K562 (cell line): Measurements from ENCODE around the gene BPIFB6. TPM values are rescaled to one million over a fixed set of nuclear protein-coding genes. Genes with fewer than 3 reads are reported as not detected.
A peak's percentile ranks its signal among the peaks of the same experiment; 100 is the strongest.

Experiments used
- ATAC-seq: fragments of 200-7000 bp; cut with Tn5 transposase; 3 replicates; pipeline ENCODE4 v1.9.1; 2020; ENCODE audit warnings: moderate library complexity
- BruUV-seq: library from RNA; stranded (reverse); fragments of 400-500 nt; replicated peaks from 2 replicates; lab custom pipeline; 2021; lab: Mats Ljungman, UMichigan
- CTCF ChIA-PET: fragments of 300-600 bp; formaldehyde crosslinking; extraction: SDS; loops from one replicate; lab custom pipeline; 2021; ENCODE audit warnings: low intra/inter-chr PET ratio; lab: Yijun Ruan, JAX
- POLR2A ChIA-PET: fragments of 300-600, 350-650 bp; sonication (Branson Sonifier 250); formaldehyde crosslinking; extraction: SDS; loops from one replicate; lab custom pipeline; 2021; ENCODE audit warnings: antibody characterized with exemption, inconsistent platforms; lab: Yijun Ruan, JAX
- DNase-seq, 4 experiments: peaks; one replicate each; pipeline versions ENCODE4 v3.0.0 to v3.0.0-alpha.2; 2011 to 2018; ENCODE audit warnings: low spot score in 3 of 4, mixed read lengths in 3 of 4; ENCODE audit errors: extremely low read depth in 1 of 4
- FAIRE-seq: peaks from 2 replicates; lab custom pipeline; 2011; peaks lifted over from hg19 to GRCh38; lab: Jason Lieb, UNC
- H2AFZ ChIP-seq: 2 replicates; pipeline ENCODE4 v1.6.0; 2011; ENCODE audit warnings: low read depth, low read length, control low read depth, inconsistent platforms
- H3K27ac ChIP-seq: fragments of 200-600 bp; 3 replicates; pipeline ENCODE4 v1.8.0; 2011; ENCODE audit warnings: low read depth, mild to moderate bottlenecking, control low read depth, inconsistent platforms, low read length, moderate library complexity, mixed read lengths; ENCODE audit errors: extremely low read depth
- H3K27me3 ChIP-seq, 2 experiments: fragments of 300-600 bp in 1 of 2; 2 replicates in 1 of 2; 3 replicates in 1 of 2; pipeline versions ENCODE4 v1.6.0 to v1.8.0; 2011; ENCODE audit warnings: inconsistent platforms in 2 of 2, low read length in 2 of 2, mild to moderate bottlenecking in 1 of 2, mixed read lengths in 1 of 2, moderate library complexity in 1 of 2; ENCODE audit not compliant: control insufficient read depth in 2 of 2, insufficient read depth in 2 of 2
- H3K36me3 ChIP-seq: fragments of 300-600 bp; 3 replicates; pipeline ENCODE4 v1.8.0; 2011; ENCODE audit warnings: mild to moderate bottlenecking, low read length, inconsistent platforms; ENCODE audit not compliant: control insufficient read depth, insufficient read depth
- H3K4me1 ChIP-seq, 2 experiments: fragments of 200-600 bp in 1 of 2; replicated peaks in 1 of 2; 2 replicates in 1 of 2; 3 replicates in 1 of 2; pipeline versions ENCODE4 v1.5.1 to v1.8.0; 2011; ENCODE audit warnings: inconsistent platforms in 2 of 2, low read length in 2 of 2, mild to moderate bottlenecking in 1 of 2, mixed read lengths in 1 of 2, moderate library complexity in 1 of 2; ENCODE audit not compliant: control insufficient read depth in 2 of 2, insufficient read depth in 2 of 2
- H3K4me2 ChIP-seq: 2 replicates; pipeline ENCODE4 v1.6.1; 2011; ENCODE audit warnings: low read length, control low read depth, inconsistent platforms, mixed read lengths; ENCODE audit not compliant: insufficient read depth
- H3K4me3 ChIP-seq: fragments of 200-600 bp; sonication (generic), shearing (Covaris generic); 2 replicates; pipeline ENCODE4 v1.5.1; 2016; ENCODE audit warnings: control low read depth, inconsistent platforms
- H3K79me2 ChIP-seq: fragments of 200-600 bp; 3 replicates; pipeline ENCODE4 v1.8.0; 2011; ENCODE audit warnings: low read length, inconsistent platforms; ENCODE audit not compliant: control insufficient read depth, insufficient read depth
- H3K9ac ChIP-seq, 2 experiments: 2 replicates each; pipeline versions ENCODE4 v1.6.0 to v1.6.1; 2011; ENCODE audit warnings: low read depth in 2 of 2, low read length in 2 of 2, control low read depth in 1 of 2, inconsistent platforms in 1 of 2, mild to moderate bottlenecking in 1 of 2, mixed read lengths in 1 of 2; ENCODE audit not compliant: insufficient read depth in 1 of 2
- H3K9me1 ChIP-seq: one replicate; pipeline ENCODE4 v1.6.0; 2011; ENCODE audit warnings: inconsistent platforms, mild to moderate bottlenecking, low read length, moderate library complexity; ENCODE audit not compliant: control insufficient read depth, insufficient read depth
- H3K9me3 ChIP-seq: replicated peaks from 2 replicates; pipeline ENCODE4 v1.5.1; 2011; ENCODE audit warnings: low read depth, low read length, inconsistent platforms; ENCODE audit not compliant: control insufficient read depth, insufficient read depth
- H4K20me1 ChIP-seq: replicated peaks from 2 replicates; pipeline ENCODE4 v1.6.1; 2011; ENCODE audit warnings: low read length, inconsistent platforms, mixed read lengths; ENCODE audit not compliant: control insufficient read depth, insufficient read depth
- BCOR ChIP-seq: fragments of 450-650 bp; IDR thresholded peaks from 2 replicates; pipeline ENCODE4 v1.6.1; 2016
- BRCA1 ChIP-seq, 2 experiments: fragments of 450-650 bp in 1 of 2; sonication (generic) in 1 of 2; formaldehyde crosslinking in 1 of 2; IDR thresholded peaks; 2 replicates each; pipeline versions ENCODE4 v1.5.0 to v1.6.1; 2017 to 2020; ENCODE audit warnings: mild to moderate bottlenecking in 1 of 2, missing genetic modification reagents in 1 of 2
- CHCHD3 ChIP-seq: fragments of 250-450 bp; sonication (Bioruptor Pico); IDR thresholded peaks from 2 replicates; pipeline ENCODE4 v2.1.2; 2022; ENCODE audit warnings: mild to moderate bottlenecking
- CTCF ChIP-seq, 3 experiments: IDR thresholded peaks in 2 of 3; conservative IDR thresholded peaks in 1 of 3; 2 replicates each; pipeline ENCODE4 v1.5.1; 2011 to 2012; ENCODE audit warnings: low read length in 3 of 3, mild to moderate bottlenecking in 3 of 3, control low read depth in 2 of 3, improper control_type of control experiment in 1 of 3, inconsistent platforms in 1 of 3, low read depth in 1 of 3, mixed read lengths in 1 of 3, moderate library complexity in 1 of 3; ENCODE audit not compliant: insufficient read depth in 2 of 3
- E2F3 ChIP-seq: fragments of 250-450 bp; sonication (Bioruptor Pico); IDR thresholded peaks from 2 replicates; pipeline ENCODE4 v1.4.0; 2020; ENCODE audit warnings: mild to moderate bottlenecking
- FOXO4 ChIP-seq: fragments of 450-650 bp; formaldehyde crosslinking; IDR thresholded peaks from 2 replicates; pipeline ENCODE4 v1.4.0; 2020; ENCODE audit warnings: mild to moderate bottlenecking, moderate library complexity
- KHSRP ChIP-seq: fragments of 450-650 bp; IDR thresholded peaks from 2 replicates; pipeline ENCODE4 v1.6.1; 2017
- MYBL2 ChIP-seq, 2 experiments: fragments of 450-650 bp in 1 of 2; sonication (generic) in 1 of 2; formaldehyde crosslinking in 1 of 2; IDR thresholded peaks; 2 replicates each; pipeline versions ENCODE4 v1.6.1 to v1.8.1; 2017 to 2022; ENCODE audit warnings: borderline replicate concordance in 1 of 2, inconsistent platforms in 1 of 2, low read depth in 1 of 2, mild to moderate bottlenecking in 1 of 2, missing genetic modification reagents in 1 of 2, moderate library complexity in 1 of 2
- RAD21 ChIP-seq, 2 experiments: fragments of 250-450 bp in 1 of 2; fragments of 450-650 bp in 1 of 2; sonication (Bioruptor Pico) in 1 of 2; formaldehyde crosslinking in 1 of 2; IDR thresholded peaks in 1 of 2; conservative IDR thresholded peaks in 1 of 2; 2 replicates each; pipeline versions ENCODE4 v1.4.0 to v1.8.0; 2020 to 2022; ENCODE audit warnings: mild to moderate bottlenecking in 2 of 2, moderate library complexity in 1 of 2
- USF1 ChIP-seq: sonication (generic); formaldehyde crosslinking; IDR thresholded peaks from 2 replicates; pipeline ENCODE4 v1.9.0; 2022; ENCODE audit warnings: mild to moderate bottlenecking, missing genetic modification reagents
- YBX1 ChIP-seq: fragments of 450-650 bp; IDR thresholded peaks from 2 replicates; pipeline ENCODE4 v1.7.1; 2016; ENCODE audit warnings: mild to moderate bottlenecking
- ZEB2 ChIP-seq: fragments of 450-650 bp; IDR thresholded peaks from 2 replicates; pipeline ENCODE4 v1.6.1; 2016
- ZFP36 ChIP-seq: fragments of 150-350 bp; IDR thresholded peaks from 2 replicates; pipeline ENCODE4 v1.6.1; 2018; ENCODE audit warnings: low read length, low read depth; ENCODE audit not compliant: partially characterized antibody
- ZNF12 ChIP-seq: sonication (generic); formaldehyde crosslinking; IDR thresholded peaks from 2 replicates; pipeline ENCODE4 v1.4.0; 2020; ENCODE audit warnings: mild to moderate bottlenecking, missing genetic modification reagents
- ZNF174 ChIP-seq: fragments of 250-450 bp; sonication (Bioruptor Pico); IDR thresholded peaks from 2 replicates; pipeline ENCODE4 v1.4.0; 2020; ENCODE audit warnings: mild to moderate bottlenecking
- ZNF263 ChIP-seq: sonication (generic); formaldehyde crosslinking; IDR thresholded peaks from 2 replicates; pipeline ENCODE4 v1.8.0; 2022; ENCODE audit warnings: mild to moderate bottlenecking, missing genetic modification reagents, borderline replicate concordance
- WGBS: fragments of 100-300 bp; shearing (Covaris generic); methylation state at CpG from one replicate; pipeline ENCODE4 v1.1.6; 2016; ENCODE audit warnings: low coverage, mixed read lengths; ENCODE audit not compliant: insufficient coverage; ENCODE audit errors: missing lambda C conversion rate; 5-methylcytosine and 5-hydroxymethylcytosine counted together
- in situ Hi-C: fragments of 300-500 bp; cut with MboI; formaldehyde crosslinking; loops from 4 replicates; pipeline ENCODE4 v1.15.0; 2018; ENCODE audit warnings: inconsistent platforms, mixed read lengths
- intact Hi-C: fragments of 100-400 bp; cut with micrococcal nuclease; formaldehyde crosslinking; loops from 2 replicates; pipeline ENCODE4 v1.14.2; 2022
- polyA plus RNA-seq, 8 experiments: library from polyadenylated mRNA; depleted of rRNA in 4 of 8; stranded (reverse) in 5 of 8; unstranded in 3 of 8; fragments of >200 nt; fragmentation: Nextera tagmentation in 2 of 8; fragmentation: Illumina TruSeq in 1 of 8; extraction: Ambion mirVana in 2 of 8; extraction: Trizol in 1 of 8; gene quantifications; 2 replicates each; pipeline versions ENCODE4 v1.2.1 to v1.2.3, GENCODE V29; 2011 to 2014; ENCODE audit warnings: inconsistent platforms in 1 of 8, missing spikeins in 1 of 8
- total RNA-seq, 7 experiments: library from RNA; depleted of rRNA in 6 of 7; stranded (reverse); fragments of >200 nt in 6 of 7; fragmentation: Illumina TruSeq in 2 of 7; extraction: Trizol in 2 of 7; gene quantifications; 2 replicates each; pipeline versions ENCODE4 v1.2.1 to v1.2.3, GENCODE V29; 2011 to 2021; ENCODE audit warnings: low replicate concordance in 1 of 7

Gene BPIFB6
- total and polyA plus RNA-seq, 9 of the 15 experiments (the other 6 are each of a cell fraction or from before 2014, with no cell fraction given): not detected

GRCh38 chr20:33005132-33005566 is 26.3 kb upstream of the BPIFB6 start:
- H3K4me1 ChIP-seq: no peaks in the 10 kb centered on the region; a peak in 1 of 5 replicates
- H2AFZ ChIP-seq: no peak overlapping the region
- WGBS: 4% methylated on average over 4 of the region's 4 CpGs
- BruUV-seq: no TSS peak
- peaks cover 5 to 45% of the 10 kb centered on the region in 2 experiments; a peak in 3 of 5 replicates for H3K27me3 ChIP-seq
- CTCF ChIA-PET: interaction anchor here (1.0 to 1.3 kb wide), 2 partner anchors 102 to 103 kb away, joined by 3 to 6 read pairs; no protein-coding TSS in a partner anchor
- H3K79me2 ChIP-seq: no peaks in the 10 kb centered on the region
- no peak overlapping the region for H3K27ac ChIP-seq
- in situ Hi-C loops: no loop called here
- no peak overlapping the region for H3K4me2 ChIP-seq
- no peaks in the 10 kb centered on the region for H4K20me1 ChIP-seq
- H3K9me3 ChIP-seq: peaks cover 4% of the 10 kb centered on the region
- no peak overlapping the region for H3K4me3 ChIP-seq
- ATAC-seq (peak; percentile 69; the same call in 2 of the 3 replicates), DNase-seq (peak; percentile 53 to 75 (median 62)), FAIRE-seq (peak; percentile 80)
- intact Hi-C loops: loop anchor here (2.0 kb wide), 1 partner anchor 102 kb away; no protein-coding TSS in a partner anchor
- no peaks in the 10 kb centered on the region for H3K36me3 ChIP-seq
- no peaks in the 10 kb centered on the region for H3K9me1 ChIP-seq
- no peak overlapping the region for H3K9ac ChIP-seq
- POLR2A ChIA-PET: interaction anchor here (0.5 to 1.1 kb wide), 3 partner anchors 97 to 182 kb away, joined by 3 to 4 read pairs (median 3); no protein-coding TSS in a partner anchor
- no peak for TF ChIP-seq BCOR
- TF ChIP-seq RAD21 (CRISPR knock-in tag; conservative IDR thresholded peaks at IDR 0.05 in 1 of 2, IDR thresholded peaks at IDR 0.05 in 1 of 2): peak; percentile 17 to 64; a peak in 2 of 4 replicates
- TF ChIP-seq ZEB2: no peak
- TF ChIP-seq FOXO4 (CRISPR knock-in tag): no peak
- TF ChIP-seq ZFP36: no peak
- TF ChIP-seq CHCHD3: no peak
- no peak for TF ChIP-seq E2F3 (CRISPR knock-in tag)
- no peak for TF ChIP-seq ZNF12 (CRISPR knock-in tag)
- peak; percentile 53 to 70 (median 63) for TF ChIP-seq CTCF (IDR thresholded peaks at IDR 0.05 in 2 of 3, conservative IDR thresholded peaks at IDR 0.05 in 1 of 3; ENCODE audit: insufficient read depth in 2 of 3, low read depth in 1 of 3, low read length in 3 of 3)
- TF ChIP-seq USF1 (CRISPR knock-in tag): no peak
- no peak for TF ChIP-seq MYBL2 (IDR thresholded peaks at IDR 0.05; ENCODE audit: low read depth)
- no peak for TF ChIP-seq MYBL2 (CRISPR knock-in tag; IDR thresholded peaks at IDR 0.05; ENCODE audit: borderline replicate concordance)
- TF ChIP-seq ZNF263 (CRISPR knock-in tag): no peak
- TF ChIP-seq KHSRP: no peak
- no peak for TF ChIP-seq YBX1
- no peak for TF ChIP-seq BRCA1 (IDR thresholded peaks at IDR 0.05)
- TF ChIP-seq BRCA1 (CRISPR knock-in tag; IDR thresholded peaks at IDR 0.05): no peak
- TF ChIP-seq ZNF174: no peak
